Activated T-helper 17 cell treated with anti-CD3 and anti-CD28 coated beads, Interleukin-2, amount 50 U/mL, for 72 hours (primary cell): Measurements from ENCODE around the gene VCL. TPM values are rescaled to one million over a fixed set of nuclear protein-coding genes. Genes with fewer than 3 reads are reported as not detected.
"Not testable (repeated sequence)": the region's sequence is repeated elsewhere in the genome, so short reads cannot be mapped to it uniquely, and the experiment has no call there.

Source experiments
- ATAC-seq: fragments of 150-1000 bp; cut with Tn5 transposase; replicated peaks from 2 replicates; pipeline ENCODE4 v1.10.0; 2021; ENCODE audit warnings: mild to moderate bottlenecking, moderate library complexity
- H3K27ac Mint-ChIP-seq: one replicate; pipeline ENCODE4 v1.8.0; 2022; ENCODE audit warnings: mixed read lengths
- H3K27me3 Mint-ChIP-seq: one replicate; pipeline ENCODE4 v1.8.0; 2022; ENCODE audit warnings: mixed read lengths
- H3K36me3 Mint-ChIP-seq: one replicate; pipeline ENCODE4 v1.8.0; 2022; ENCODE audit warnings: low read depth, mild to moderate bottlenecking, mixed read lengths
- H3K4me1 Mint-ChIP-seq: one replicate; pipeline ENCODE4 v1.8.0; 2022; ENCODE audit warnings: mixed read lengths
- H3K4me3 Mint-ChIP-seq: one replicate; pipeline ENCODE4 v1.8.0; 2022; ENCODE audit warnings: mild to moderate bottlenecking, mixed read lengths
- H3K9me3 Mint-ChIP-seq: one replicate; pipeline ENCODE4 v1.8.0; 2022; ENCODE audit warnings: mixed read lengths
- total RNA-seq, 2 donors: library from RNA; stranded (reverse); gene quantifications; one replicate each; pipeline ENCODE4 v1.2.3, GENCODE V29; 2022

VCL gene
- total RNA-seq, 2 donors from 2014 or later, result 18.4 to 27.2 TPM

DNA sequence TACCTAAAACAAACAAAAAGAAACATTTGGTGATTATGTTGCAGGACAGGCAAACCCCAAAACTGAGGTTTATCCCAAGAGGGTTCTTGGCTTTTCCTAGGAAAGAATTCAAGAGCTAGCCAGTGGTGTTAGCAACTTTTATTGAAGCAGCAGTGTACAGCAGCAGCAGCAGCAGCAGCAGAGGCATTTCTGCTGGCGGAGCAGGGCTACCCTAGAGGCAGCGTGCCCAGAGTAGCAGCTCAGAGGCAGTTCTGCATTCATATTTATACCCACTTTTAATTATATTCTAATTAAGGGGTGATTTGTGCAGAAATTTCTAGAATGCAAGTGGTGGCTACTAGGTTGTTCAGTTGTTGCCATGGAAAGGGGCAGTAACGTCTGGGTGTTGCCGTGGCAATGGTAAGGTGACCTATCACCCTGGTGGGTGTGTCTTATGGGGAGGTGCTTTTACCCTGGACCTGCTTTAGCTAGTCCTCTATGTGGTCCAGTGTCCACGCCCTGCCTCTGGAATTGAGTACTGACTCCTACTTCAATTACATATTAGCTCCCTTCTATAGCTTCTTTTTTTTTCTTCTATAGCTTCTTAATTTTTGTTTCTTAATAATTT, 53.9 kb downstream of the VCL start:
- H3K4me3 Mint-ChIP-seq, result no peak overlapping the region
- H3K27me3 Mint-ChIP-seq, result no peaks in the 10 kb centered on the region
- ATAC-seq, result no peak
- peaks cover 21% of the 10 kb centered on the region for H3K4me1 Mint-ChIP-seq
- no peaks in the 10 kb centered on the region for H3K9me3 Mint-ChIP-seq
- H3K27ac Mint-ChIP-seq, result no peak overlapping the region
- H3K36me3 Mint-ChIP-seq, result no peaks in the 10 kb centered on the region

DNA sequence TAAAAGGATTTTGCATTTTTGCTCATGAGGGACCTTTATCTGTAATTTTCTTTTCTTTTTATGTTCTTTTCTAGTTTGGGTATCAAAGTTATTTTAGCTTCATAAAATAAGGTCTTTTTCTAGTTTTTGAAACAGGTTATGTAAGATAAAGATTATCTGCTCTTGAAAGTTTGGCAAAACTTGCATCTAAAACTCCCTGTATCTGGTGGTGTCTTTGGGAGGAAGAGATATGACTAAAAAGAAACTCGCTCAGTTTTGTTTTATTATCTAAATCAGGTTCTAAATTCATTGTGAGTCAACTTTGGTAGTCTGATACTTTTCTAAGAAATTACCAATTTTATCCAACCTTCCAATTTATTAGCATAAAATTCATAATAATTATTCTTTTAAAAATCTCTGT, 55.1 kb downstream of the VCL start:
- H3K9me3 Mint-ChIP-seq, result no peaks in the 10 kb centered on the region
- ATAC-seq, result no peak
- no peak overlapping the region for H3K4me3 Mint-ChIP-seq
- H3K27ac Mint-ChIP-seq, result no peak overlapping the region
- peaks cover 25% of the 10 kb centered on the region for H3K4me1 Mint-ChIP-seq
- H3K27me3 Mint-ChIP-seq, result no peaks in the 10 kb centered on the region
- no peaks in the 10 kb centered on the region for H3K36me3 Mint-ChIP-seq

DNA sequence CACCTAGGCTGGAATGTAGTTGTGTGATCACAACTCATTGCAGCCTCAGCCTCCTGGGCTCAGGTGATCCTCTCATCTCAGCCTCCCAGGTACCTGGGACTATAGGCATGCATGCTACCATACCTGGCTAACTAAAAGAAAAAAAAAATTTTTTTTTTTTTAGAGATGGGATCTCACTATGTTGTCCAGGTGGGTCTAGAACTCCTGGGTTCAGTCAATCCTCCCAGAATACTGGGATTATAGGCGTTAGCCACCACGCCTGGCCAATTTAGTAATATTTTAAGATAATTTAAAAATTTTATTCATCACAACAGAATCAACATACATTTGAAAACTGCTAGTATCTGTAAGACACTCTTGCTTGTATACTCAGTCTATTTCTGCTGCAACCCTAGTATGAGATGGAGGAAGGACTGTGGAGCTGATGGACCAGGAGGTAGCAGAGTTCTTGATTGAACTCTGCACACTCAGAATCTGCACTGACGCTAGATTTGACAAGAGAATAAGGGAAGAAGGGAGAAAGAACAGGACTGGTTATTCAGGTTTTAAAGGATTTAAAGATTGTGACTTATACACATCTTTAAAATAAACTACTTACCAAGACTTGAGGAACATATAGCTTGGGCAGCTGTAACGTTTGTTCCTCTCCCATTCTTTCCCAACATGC, 57.6 kb downstream of the VCL start:
- Mint-ChIP-seq H3K27ac (peak overlapping the region; percentile 76), H3K36me3 (no peaks in the 10 kb centered on the region), H3K4me1 (peaks cover 26% of the 10 kb centered on the region), H3K9me3 (no peaks in the 10 kb centered on the region), H3K4me3 (peak overlapping the region; percentile 55), H3K27me3 (no peaks in the 10 kb centered on the region)
- ATAC-seq, result no peak

DNA sequence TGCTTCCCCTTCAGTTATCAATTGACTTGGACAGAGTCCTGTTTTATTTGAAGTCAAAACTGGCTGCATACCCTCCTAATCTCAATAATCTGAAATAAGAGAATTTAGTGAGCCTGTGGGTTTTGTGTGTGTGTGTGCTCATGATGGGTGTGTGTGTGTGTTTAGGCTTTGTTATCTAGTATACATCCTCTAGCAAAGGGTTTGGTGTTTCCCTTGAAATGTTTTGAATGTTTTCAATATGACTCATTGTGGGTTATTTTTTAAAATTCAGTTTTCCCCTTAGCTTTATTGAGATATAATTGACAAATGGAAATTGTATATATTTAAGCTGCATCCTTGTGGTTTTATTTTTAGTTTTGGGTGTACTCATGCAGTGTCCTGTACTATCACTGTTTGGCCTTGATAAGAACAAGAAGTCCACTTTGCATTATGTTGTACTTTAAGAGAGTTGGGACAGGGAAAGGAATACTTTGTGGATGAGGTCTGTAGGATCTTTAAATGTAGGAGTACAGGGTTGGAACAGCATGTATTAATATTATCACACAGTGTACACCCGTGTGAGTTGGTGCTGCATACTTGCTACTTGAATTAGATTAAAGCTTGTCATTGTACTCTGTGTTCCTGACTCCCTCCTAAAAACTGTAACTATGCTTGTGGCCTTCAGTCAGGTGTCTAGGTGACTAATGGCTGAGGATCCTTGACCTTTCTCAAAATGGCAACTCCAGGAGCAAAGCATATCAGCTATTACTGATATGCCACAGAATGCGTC, 58.3 kb downstream of the VCL start:
- no peaks in the 10 kb centered on the region for H3K27me3 Mint-ChIP-seq
- no peaks in the 10 kb centered on the region for H3K9me3 Mint-ChIP-seq
- peak overlapping the region; percentile 55 for H3K4me3 Mint-ChIP-seq
- H3K4me1 Mint-ChIP-seq, result peaks cover 26% of the 10 kb centered on the region
- ATAC-seq, result peak; percentile 93
- H3K36me3 Mint-ChIP-seq, result no peaks in the 10 kb centered on the region
- H3K27ac Mint-ChIP-seq, result peak overlapping the region; percentile 76

DNA sequence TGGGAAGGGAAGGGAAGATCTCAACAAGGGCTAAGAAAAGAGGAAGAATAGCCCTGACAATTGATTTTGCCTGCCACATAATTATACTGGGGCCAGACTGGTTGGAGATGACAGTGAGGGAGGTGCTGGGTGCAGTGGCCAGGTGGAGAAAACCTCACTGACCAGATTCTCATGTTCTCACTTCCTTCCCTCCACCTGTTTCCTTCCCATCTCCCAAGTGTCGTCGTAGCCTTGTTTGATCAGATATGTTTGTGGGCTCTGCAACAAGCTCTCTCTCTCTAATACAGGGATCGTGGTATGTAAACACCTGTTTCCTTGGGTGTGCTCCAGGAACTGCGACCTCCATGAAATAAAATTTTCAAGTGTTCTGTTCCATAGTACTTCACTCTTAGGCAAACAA, 60.2 kb downstream of the VCL start:
- H3K27ac Mint-ChIP-seq, result peak overlapping the region; percentile 72
- no peak for ATAC-seq
- no peaks in the 10 kb centered on the region for H3K9me3 Mint-ChIP-seq
- peak overlapping the region; percentile 71 for H3K4me3 Mint-ChIP-seq
- H3K4me1 Mint-ChIP-seq, result peaks cover 27% of the 10 kb centered on the region
- H3K36me3 Mint-ChIP-seq, result peaks cover 2% of the 10 kb centered on the region
- no peaks in the 10 kb centered on the region for H3K27me3 Mint-ChIP-seq

DNA sequence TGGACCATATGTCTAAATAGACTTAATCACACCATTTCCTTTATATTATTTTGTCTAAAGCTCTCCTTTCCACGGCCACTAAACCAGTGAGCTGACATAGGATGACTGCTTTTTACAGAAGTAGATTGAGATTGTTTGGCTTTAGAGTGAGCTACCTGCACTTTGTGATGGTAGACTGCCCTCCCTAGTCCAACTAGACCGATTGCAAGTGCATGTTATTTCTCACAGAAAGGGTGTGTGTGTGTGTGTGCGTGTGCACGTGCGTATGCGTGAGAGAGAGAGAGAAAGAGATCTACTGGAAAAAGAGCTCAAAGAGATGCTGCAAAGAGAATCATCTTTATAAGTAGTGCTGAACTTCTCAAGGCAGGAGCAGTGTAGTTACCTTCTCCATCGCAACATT, 60.7 kb downstream of the VCL start:
- Mint-ChIP-seq H3K27me3 (no peaks in the 10 kb centered on the region), H3K4me1 (peaks cover 30% of the 10 kb centered on the region), H3K4me3 (peak overlapping the region; percentile 71), H3K9me3 (no peaks in the 10 kb centered on the region), H3K27ac (peak overlapping the region; percentile 72), H3K36me3 (peaks cover 8% of the 10 kb centered on the region)
- no peak for ATAC-seq

DNA sequence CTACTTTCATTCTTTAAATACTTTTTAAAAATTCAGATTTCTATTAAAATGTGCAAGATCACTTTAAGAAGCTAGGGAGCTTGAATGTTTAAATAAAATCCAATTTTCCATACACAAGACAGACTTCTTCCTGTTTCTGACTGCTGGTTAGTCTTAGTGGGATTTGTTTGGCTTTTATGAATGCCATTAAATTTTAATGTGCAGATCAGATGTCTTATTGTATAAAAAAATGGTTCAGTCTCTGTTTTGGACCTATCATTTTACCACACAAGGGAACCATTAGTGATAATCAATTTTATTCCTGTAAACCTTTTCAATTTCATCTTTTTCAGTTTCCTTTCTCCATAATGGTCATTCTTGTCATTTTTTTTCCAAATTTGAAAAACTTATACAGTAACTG, 63.2 kb downstream of the VCL start:
- H3K4me1 Mint-ChIP-seq, result peaks cover 21% of the 10 kb centered on the region
- no peaks in the 10 kb centered on the region for H3K27me3 Mint-ChIP-seq
- no peak for ATAC-seq
- no peak overlapping the region for H3K4me3 Mint-ChIP-seq
- H3K9me3 Mint-ChIP-seq, result no peaks in the 10 kb centered on the region
- H3K36me3 Mint-ChIP-seq, result peaks cover 22% of the 10 kb centered on the region
- no peak overlapping the region for H3K27ac Mint-ChIP-seq

DNA sequence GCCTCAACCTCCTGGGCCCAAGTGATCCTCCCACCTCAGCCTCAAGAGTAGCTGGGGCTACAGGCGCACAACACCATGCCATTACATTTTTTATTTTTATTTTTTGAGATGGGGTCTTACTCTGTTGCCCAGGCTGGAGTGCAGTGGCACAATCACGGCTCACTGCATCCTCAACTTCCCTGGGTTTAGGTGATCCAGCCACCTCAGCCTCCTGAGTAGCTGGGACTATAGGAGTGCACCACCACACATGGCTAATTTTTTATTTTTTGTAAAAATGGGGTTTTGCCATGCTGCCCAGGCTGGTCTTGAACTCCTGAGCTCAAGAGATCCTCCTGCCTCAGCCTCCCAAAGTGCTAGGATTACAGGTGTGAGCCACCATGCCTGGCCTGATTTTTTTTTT, 64.1 kb downstream of the VCL start:
- H3K4me1 Mint-ChIP-seq, result peaks cover 16% of the 10 kb centered on the region
- peaks cover 22% of the 10 kb centered on the region for H3K36me3 Mint-ChIP-seq
- not testable (repeated sequence) for H3K27ac Mint-ChIP-seq, H3K9me3 Mint-ChIP-seq, H3K27me3 Mint-ChIP-seq, H3K4me3 Mint-ChIP-seq, ATAC-seq

DNA sequence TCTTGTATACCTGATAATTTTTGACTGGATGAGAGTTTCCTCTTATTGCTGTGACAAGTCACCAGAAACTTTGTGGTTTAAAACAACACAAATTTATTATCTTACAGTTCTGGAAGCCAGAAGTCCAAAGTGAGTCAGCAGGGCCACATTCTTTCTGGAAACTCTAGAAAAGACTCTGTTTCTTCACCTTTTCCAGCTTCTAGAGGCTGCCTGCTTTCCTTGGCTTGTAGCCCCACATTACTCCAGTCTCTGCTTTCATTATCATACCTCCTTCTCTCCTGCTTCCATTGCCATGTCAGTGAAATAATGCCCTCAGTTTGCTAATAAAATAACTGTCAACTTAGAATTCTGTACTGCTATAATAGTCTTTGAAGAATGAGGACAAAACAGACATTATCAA, 65.3 kb downstream of the VCL start:
- Mint-ChIP-seq H3K36me3 (peaks cover 22% of the 10 kb centered on the region), H3K9me3 (no peaks in the 10 kb centered on the region), H3K4me3 (no peak overlapping the region), H3K27ac (no peak overlapping the region), H3K4me1 (peaks cover 9% of the 10 kb centered on the region), H3K27me3 (no peaks in the 10 kb centered on the region)
- no peak for ATAC-seq

DNA sequence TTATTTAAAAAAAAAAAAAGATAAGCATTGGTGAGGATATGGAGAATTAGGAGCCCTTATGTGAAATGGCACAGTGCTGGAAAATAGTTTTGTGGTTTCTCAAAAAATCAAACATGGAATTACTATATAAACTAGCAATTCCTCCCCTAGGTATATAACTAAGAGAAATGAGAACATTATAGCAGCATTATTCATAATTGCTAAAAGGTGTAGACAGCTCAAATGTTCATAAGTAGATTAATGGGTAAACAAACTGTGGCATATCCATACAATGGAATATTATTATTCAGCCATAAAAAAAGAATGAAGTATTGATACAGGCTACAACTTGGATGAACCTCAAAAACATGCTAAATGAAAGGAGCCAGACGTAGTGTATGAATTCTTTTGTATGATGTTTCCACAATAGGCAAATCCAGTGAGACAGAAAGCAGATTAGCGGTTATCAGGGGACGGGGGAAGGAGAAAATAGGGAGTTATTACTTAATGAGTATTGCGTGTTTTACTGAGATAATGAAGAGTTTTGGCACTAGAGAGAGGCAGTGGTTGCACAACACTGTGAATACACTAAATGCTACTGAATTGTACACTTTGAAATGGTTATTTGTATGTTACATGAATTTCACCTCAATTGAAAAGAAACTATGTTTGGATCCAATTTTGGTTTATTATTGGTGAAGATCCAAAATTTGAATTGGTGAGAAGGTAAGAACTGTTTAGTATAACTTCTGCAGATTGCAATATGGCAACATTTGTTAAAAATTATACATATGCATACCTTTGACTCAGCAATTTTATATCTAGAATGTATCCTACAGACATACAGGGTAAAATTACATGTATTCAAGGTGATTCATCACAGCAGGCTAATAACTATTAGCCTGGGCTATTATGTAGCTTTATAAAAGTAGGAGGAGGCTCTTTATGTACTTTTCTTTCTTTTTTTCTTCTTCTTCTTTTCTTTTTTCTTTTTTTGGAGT, 69.7 kb downstream of the VCL start:
- H3K36me3 Mint-ChIP-seq, result peaks cover 40% of the 10 kb centered on the region
- H3K4me1 Mint-ChIP-seq, result peaks cover 4% of the 10 kb centered on the region
- H3K27me3 Mint-ChIP-seq, result no peaks in the 10 kb centered on the region
- peak overlapping the region; percentile 64 for H3K27ac Mint-ChIP-seq
- no peak for ATAC-seq
- no peak overlapping the region for H3K4me3 Mint-ChIP-seq
- H3K9me3 Mint-ChIP-seq, result no peaks in the 10 kb centered on the region

DNA sequence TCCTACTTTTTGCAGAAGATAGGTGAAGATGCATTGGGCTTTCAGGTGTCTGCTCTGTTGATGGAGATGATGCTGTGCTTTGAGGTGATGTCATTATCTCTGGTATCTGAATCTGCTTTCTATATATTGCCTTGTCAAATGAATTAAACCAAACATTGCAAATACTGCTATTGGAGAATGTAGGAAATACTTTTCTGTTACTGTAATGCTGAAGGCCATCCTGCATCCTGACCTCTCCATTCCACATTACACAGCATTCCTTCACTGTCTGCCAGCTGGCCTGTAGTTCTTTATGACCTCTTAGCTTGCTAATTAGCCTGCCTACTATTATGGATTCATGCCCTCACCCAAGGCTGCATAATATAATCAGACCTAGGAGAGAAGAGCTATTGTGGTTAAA, 73.2 kb downstream of the VCL start:
- no peaks in the 10 kb centered on the region for H3K9me3 Mint-ChIP-seq
- H3K36me3 Mint-ChIP-seq, result peaks cover 53% of the 10 kb centered on the region
- H3K4me3 Mint-ChIP-seq, result no peak overlapping the region
- ATAC-seq, result no peak
- H3K27ac Mint-ChIP-seq, result no peak overlapping the region
- H3K27me3 Mint-ChIP-seq, result no peaks in the 10 kb centered on the region
- peaks cover 9% of the 10 kb centered on the region for H3K4me1 Mint-ChIP-seq

DNA sequence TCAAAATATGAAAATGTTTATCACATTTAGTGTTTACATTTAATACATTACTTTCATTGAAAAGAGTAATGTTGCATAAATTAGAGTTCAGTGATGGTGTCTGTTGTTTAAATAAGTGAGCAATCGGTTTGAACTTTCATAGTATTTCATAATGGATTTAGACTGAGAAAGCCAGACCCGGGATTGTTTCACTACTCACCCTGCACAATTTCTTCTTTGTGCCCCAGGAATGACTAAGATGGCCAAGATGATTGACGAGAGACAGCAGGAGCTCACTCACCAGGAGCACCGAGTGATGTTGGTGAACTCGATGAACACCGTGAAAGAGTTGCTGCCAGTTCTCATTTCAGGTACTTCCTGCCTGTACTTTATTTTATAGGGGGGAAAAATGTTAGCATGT, 74.6 kb downstream of the VCL start:
- H3K4me3 Mint-ChIP-seq, result no peak overlapping the region

DNA sequence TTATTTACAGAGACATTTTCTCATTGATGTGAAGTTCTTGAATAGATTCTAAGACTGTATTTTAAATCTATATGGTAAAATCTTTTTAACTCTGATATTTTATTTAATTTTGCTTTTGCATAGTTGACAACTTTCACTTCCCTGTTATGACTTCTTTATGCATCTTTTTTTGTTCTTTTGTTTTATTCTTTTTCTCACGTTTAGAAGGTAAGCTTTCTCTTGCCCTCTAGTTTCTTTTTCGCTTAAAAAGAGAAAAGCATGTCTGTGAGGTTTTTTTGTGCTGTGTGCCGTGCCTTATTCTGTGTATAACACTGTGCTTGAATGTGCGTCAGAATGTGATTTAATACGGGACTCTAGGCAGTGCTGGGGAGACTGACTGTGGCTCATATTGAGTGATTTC, 78.0 kb downstream of the VCL start:
- Mint-ChIP-seq H3K4me1 (peaks cover 25% of the 10 kb centered on the region), H3K27ac (no peak overlapping the region), H3K4me3 (no peak overlapping the region), H3K36me3 (peaks cover 72% of the 10 kb centered on the region), H3K27me3 (no peaks in the 10 kb centered on the region), H3K9me3 (no peaks in the 10 kb centered on the region)
- ATAC-seq, result no peak

More for the DNA sequence above, 74.6 kb downstream of the VCL start:
- Mint-ChIP-seq H3K27me3 (no peaks in the 10 kb centered on the region), H3K36me3 (peaks cover 63% of the 10 kb centered on the region), H3K4me1 (peaks cover 13% of the 10 kb centered on the region), H3K27ac (no peak overlapping the region), H3K9me3 (no peaks in the 10 kb centered on the region)
- ATAC-seq, result no peak

DNA sequence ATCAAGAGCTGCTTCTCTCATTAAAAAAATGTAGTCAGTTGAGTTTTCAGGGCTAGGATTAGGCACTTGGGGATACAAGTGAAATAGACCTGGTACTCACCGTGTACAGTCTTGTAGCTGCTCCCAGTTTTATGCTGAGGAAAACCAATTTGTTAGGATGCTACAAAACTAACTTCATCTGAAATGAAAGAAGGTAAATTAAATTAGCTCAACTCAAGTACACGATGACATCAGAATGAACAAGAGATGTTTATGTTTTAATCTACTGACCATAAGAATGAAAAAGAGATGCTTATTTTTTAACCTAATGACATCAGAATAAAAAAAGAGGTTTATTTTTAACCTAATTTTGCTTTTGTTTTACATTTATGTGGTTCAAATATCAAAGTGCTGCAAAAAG, 79.0 kb downstream of the VCL start:
- no peak for ATAC-seq
- peaks cover 29% of the 10 kb centered on the region for H3K4me1 Mint-ChIP-seq

More for the DNA sequence above, 79.0 kb downstream of the VCL start:
- no peaks in the 10 kb centered on the region for H3K9me3 Mint-ChIP-seq
- H3K27me3 Mint-ChIP-seq, result no peaks in the 10 kb centered on the region
- peaks cover 64% of the 10 kb centered on the region for H3K36me3 Mint-ChIP-seq
- H3K27ac Mint-ChIP-seq, result no peak overlapping the region
- no peak overlapping the region for H3K4me3 Mint-ChIP-seq
